H1 (cell line): ENCODE data around the gene NPHS2. TPM values are rescaled to one million over a fixed set of nuclear protein-coding genes. Genes with fewer than 3 reads are reported as not detected.

Experiments used
- ASH2L ChIP-seq: fragments of 200-600, 300-600 bp; sonication (generic); IDR thresholded peaks from one replicate; pipeline ENCODE4 v1.7.1; 2017; ENCODE audit warnings: low read length
- BACH1 ChIP-seq: IDR thresholded peaks from 2 replicates; pipeline ENCODE4 v1.6.1; 2012; ENCODE audit warnings: low read length, improper control_type of control experiment
- BCL11A ChIP-seq, 2 experiments: IDR thresholded peaks; one replicate each; pipeline ENCODE4 v1.6.1; 2011; ENCODE audit warnings: low read depth in 2 of 2, low read length in 2 of 2, mild to moderate bottlenecking in 2 of 2
- CHD1 ChIP-seq: IDR thresholded peaks from 2 replicates; pipeline ENCODE4 v1.6.1; 2012; ENCODE audit warnings: low read depth, low read length, improper control_type of control experiment
- CHD2 ChIP-seq: IDR thresholded peaks from 2 replicates; pipeline ENCODE4 v1.6.1; 2012; ENCODE audit warnings: low read length, improper control_type of control experiment
- EGR1 ChIP-seq: IDR thresholded peaks from 2 replicates; pipeline ENCODE4 v1.6.1; 2011; ENCODE audit warnings: low read depth, low read length, borderline replicate concordance
- EP300 ChIP-seq, 2 experiments: IDR thresholded peaks; 1 replicate in 1 of 2; 2 replicates in 1 of 2; pipeline ENCODE4 v1.6.1; 2011 to 2012; ENCODE audit warnings: low read depth in 2 of 2, low read length in 2 of 2, mild to moderate bottlenecking in 2 of 2, borderline replicate concordance in 1 of 2, inconsistent platforms in 1 of 2, moderate library complexity in 1 of 2
- GABPA ChIP-seq: IDR thresholded peaks from 2 replicates; pipeline ENCODE4 v1.6.1; 2011; ENCODE audit warnings: mild to moderate bottlenecking, low read length, moderate library complexity, borderline replicate concordance; ENCODE audit not compliant: insufficient read depth
- GTF2F1 ChIP-seq: IDR thresholded peaks from 2 replicates; pipeline ENCODE4 v1.6.1; 2012; ENCODE audit warnings: low read depth, low read length, improper control_type of control experiment, borderline replicate concordance
- KDM1A ChIP-seq: fragments of 200-600, 300-600 bp; sonication (generic); IDR thresholded peaks from 2 replicates; pipeline ENCODE4 v1.7.1; 2016; ENCODE audit warnings: mild to moderate bottlenecking, low read length, borderline replicate concordance
- NRF1 ChIP-seq: IDR thresholded peaks from 2 replicates; pipeline ENCODE4 v1.6.1; 2011; ENCODE audit warnings: mild to moderate bottlenecking, low read depth, low read length, improper control_type of control experiment
- POU5F1 ChIP-seq: IDR thresholded peaks from 2 replicates; pipeline ENCODE4 v1.6.1; 2011; ENCODE audit warnings: low read depth, mild to moderate bottlenecking, low read length, moderate library complexity
- RFX5 ChIP-seq: IDR thresholded peaks from 2 replicates; pipeline ENCODE4 v1.6.1; 2011; ENCODE audit warnings: low read depth, low read length, improper control_type of control experiment, borderline replicate concordance
- SIRT6 ChIP-seq: IDR thresholded peaks from one replicate; pipeline ENCODE4 v1.7.1; 2012; ENCODE audit warnings: low read length, inconsistent platforms
- SUZ12 ChIP-seq: fragments of 200-600 bp; sonication (generic); IDR thresholded peaks from 2 replicates; pipeline ENCODE4 v1.6.1; 2012; ENCODE audit warnings: mild to moderate bottlenecking, inconsistent platforms, low read length, moderate library complexity, mixed read lengths
- TCF12 ChIP-seq: IDR thresholded peaks from 2 replicates; pipeline ENCODE4 v1.6.1; 2011; ENCODE audit warnings: low read depth, mild to moderate bottlenecking, low read length
- polyA plus RNA-seq, 7 experiments: library from polyadenylated mRNA; depleted of rRNA in 3 of 7; stranded (reverse) in 5 of 7; unstranded in 2 of 7; fragments of >200 nt in 5 of 7; fragments of 200-250 nt in 2 of 7; gene quantifications; 1 replicate in 5 of 7; 2 replicates in 1 of 7; 4 replicates in 1 of 7; pipeline versions ENCODE4 v1.2.1 to v1.2.3, GENCODE V29; 2011 to 2013; ENCODE audit warnings: missing spikeins in 2 of 7, mixed read lengths in 2 of 7
- total RNA-seq: library from RNA; stranded (reverse); fragmentation: NEBNext Ultra II Directional; extraction: Animal tissue kit (Norgen Biotek cat#: 25700); gene quantifications from 2 replicates; pipeline ENCODE4 v1.2.1, GENCODE V29; 2021
- TF ChIP-seq, protein P1 (sequence below): IDR thresholded peaks from 2 replicates; pipeline ENCODE4 v1.6.1; 2012; ENCODE audit warnings: inconsistent platforms

The NPHS2 gene
- total and polyA plus RNA-seq, 2 of the 8 experiments (the other 6 are each of a cell fraction or from before 2014, with no cell fraction given) = not detected

DNA sequence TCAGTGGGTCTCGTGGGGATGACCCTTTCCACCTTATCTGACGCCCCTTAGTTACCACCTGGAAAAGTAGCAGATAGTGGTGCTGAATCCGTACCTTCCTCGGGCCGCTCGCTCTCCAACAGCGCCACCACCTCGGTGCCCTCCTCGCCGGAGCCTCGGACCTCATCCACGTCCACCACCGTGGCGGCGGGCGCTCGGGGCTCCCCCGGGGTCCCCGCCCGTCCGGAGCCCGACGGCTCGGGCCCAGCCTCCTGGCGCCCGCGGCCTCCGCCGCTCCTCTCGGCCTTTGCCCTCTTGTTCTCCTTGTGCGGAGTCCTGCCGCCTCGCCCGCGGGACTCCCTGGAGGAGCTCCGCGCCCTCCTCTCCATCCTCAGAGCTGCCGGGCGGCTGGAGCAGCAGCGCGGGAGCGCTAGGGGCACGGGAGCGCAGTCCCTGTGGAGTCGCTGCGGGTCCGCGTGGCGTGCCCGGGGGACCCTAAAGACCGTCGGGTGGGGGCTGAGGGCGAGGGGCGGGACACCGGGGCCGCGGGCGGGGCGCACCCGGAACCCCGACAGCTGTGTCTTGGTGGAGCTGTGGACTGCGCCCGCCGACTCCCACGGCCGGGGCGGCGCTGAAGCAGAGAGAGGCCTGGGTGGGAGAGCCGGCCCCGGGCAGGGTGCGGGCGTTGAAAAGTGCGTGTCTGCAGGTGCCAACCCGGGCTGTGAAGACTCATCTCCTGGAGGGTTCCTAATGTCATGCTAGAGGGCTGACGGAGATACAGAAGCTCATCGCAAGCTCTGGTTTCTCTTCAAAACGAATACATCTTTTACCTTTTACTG lies at the start of gene NPHS2 (continued):
- no peak for TF ChIP-seq TCF12
- TF ChIP-seq, protein P1, sequence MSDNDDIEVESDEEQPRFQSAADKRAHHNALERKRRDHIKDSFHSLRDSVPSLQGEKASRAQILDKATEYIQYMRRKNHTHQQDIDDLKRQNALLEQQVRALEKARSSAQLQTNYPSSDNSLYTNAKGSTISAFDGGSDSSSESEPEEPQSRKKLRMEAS = no peak
- no peak for TF ChIP-seq EP300 (IDR thresholded peaks at IDR 0.05; ENCODE audit: borderline replicate concordance in 1 of 2, low read depth in 2 of 2, low read length in 2 of 2)
- no peak for TF ChIP-seq NRF1
- no peak for TF ChIP-seq EGR1
- TF ChIP-seq CHD2 = no peak
- TF ChIP-seq ASH2L = no peak
- TF ChIP-seq KDM1A = no peak
- no peak for TF ChIP-seq CHD1
- TF ChIP-seq SUZ12 = peak; percentile 69
- no peak for TF ChIP-seq SIRT6
- no peak for TF ChIP-seq BCL11A (IDR thresholded peaks at IDR 0.05; ENCODE audit: low read depth in 2 of 2, low read length in 2 of 2)
- TF ChIP-seq RFX5 = no peak
- TF ChIP-seq GTF2F1 = no peak
- TF ChIP-seq BACH1 = no peak
- TF ChIP-seq GABPA = no peak
- TF ChIP-seq POU5F1 = no peak
